ENCODE measurements around the gene PLAAT3. TPM values are rescaled to one million over a fixed set of nuclear protein-coding genes. Genes with fewer than 3 reads are reported as not detected.
A peak's percentile ranks its signal among the peaks of the same experiment; 100 is the strongest.

Gene PLAAT3
- polyA plus RNA-seq, 2 of the 4 experiments (the other 2 are of a cell fraction) = 39.5 to 65.2 TPM

DNA sequence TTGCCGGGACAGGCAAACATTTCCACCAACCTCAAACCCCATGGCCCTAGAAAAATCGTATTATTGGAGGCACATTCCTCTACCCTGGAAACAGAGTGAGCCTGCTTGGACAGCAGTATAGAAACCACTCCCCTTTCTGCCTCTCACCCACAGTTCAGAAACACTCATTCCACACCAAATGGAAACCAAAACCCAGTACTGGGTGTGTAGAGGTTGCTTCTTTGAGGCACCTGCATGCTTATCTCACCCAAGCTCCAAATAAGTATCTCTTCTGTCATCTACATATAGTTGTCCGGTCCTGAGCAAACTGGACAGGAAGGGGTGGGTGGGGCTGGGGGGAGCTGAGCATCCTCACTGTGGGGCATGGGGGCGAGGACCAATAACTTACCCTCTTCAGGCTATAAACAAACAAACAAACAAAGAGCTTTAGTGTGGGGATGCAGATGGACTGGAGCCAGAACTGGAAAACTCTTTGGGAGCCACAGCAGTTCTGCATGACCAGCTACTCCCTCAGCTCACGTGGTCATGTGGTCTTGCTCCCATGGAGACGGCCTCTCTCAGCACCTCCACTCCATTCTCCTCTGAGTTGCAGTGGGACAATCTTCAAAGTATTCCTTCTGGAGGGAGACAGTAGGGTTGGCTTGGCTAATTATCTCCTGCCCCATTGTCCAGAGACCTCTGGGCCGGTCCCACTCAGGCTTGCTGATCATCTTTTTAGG, 50.0 kb downstream of the PLAAT3 start:
- CTCF ChIA-PET = interaction anchor here (1.3 kb wide), 1 partner anchor 17 kb away, joined by 3 read pairs; no protein-coding TSS in a partner anchor
- 94% methylated on average over 7 of the region's 7 CpGs for WGBS (ENCODE audit: missing lambda C conversion rate)
- Histone ChIP-seq H3K4me2 (peak overlapping the region; percentile 47; the same call in 2 of the 3 replicates), H3K4me1 (peaks cover 44% of the 10 kb centered on the region), H3K9me3 (no peaks in the 10 kb centered on the region), H3K27ac (peak overlapping the region; percentile 71 to 85; a peak in 4 of 6 replicates), H3K4me3 (no peak overlapping the region)
- no peak for FAIRE-seq
- no peak for DNase-seq (ENCODE audit: low read depth in 1 of 2, low spot score in 1 of 2)
- POLR2A ChIA-PET = no interaction called here
- ATAC-seq = no peak
- TF ChIP-seq FOSB (CRISPR knock-in tag; IDR thresholded peaks at IDR 0.05) (no peak), KDM1A (IDR thresholded peaks at IDR 0.05; ENCODE audit: low read depth) (no peak), ZSCAN20 (CRISPR knock-in tag; IDR thresholded peaks at IDR 0.05) (no peak), EP300 (IDR thresholded peaks at IDR 0.05) (no peak), HOXA7 (CRISPR knock-in tag; IDR thresholded peaks at IDR 0.05) (no peak), RCOR1 (IDR thresholded peaks at IDR 0.05; ENCODE audit: low read depth, low read length) (no peak), MYC (IDR thresholded peaks at IDR 0.05; ENCODE audit: borderline replicate concordance, low read length) (no peak), KDM5A (IDR thresholded peaks at IDR 0.05) (no peak), POLR2AphosphoS2 (conservative IDR thresholded peaks at IDR 0.05; ENCODE audit: low read length) (no peak)
- TF ChIP-seq, protein P1, sequence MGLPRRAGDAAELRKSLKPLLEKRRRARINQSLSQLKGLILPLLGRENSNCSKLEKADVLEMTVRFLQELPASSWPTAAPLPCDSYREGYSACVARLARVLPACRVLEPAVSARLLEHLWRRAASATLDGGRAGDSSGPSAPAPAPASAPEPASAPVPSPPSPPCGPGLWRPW (IDR thresholded peaks at IDR 0.05) = no peak

DNA sequence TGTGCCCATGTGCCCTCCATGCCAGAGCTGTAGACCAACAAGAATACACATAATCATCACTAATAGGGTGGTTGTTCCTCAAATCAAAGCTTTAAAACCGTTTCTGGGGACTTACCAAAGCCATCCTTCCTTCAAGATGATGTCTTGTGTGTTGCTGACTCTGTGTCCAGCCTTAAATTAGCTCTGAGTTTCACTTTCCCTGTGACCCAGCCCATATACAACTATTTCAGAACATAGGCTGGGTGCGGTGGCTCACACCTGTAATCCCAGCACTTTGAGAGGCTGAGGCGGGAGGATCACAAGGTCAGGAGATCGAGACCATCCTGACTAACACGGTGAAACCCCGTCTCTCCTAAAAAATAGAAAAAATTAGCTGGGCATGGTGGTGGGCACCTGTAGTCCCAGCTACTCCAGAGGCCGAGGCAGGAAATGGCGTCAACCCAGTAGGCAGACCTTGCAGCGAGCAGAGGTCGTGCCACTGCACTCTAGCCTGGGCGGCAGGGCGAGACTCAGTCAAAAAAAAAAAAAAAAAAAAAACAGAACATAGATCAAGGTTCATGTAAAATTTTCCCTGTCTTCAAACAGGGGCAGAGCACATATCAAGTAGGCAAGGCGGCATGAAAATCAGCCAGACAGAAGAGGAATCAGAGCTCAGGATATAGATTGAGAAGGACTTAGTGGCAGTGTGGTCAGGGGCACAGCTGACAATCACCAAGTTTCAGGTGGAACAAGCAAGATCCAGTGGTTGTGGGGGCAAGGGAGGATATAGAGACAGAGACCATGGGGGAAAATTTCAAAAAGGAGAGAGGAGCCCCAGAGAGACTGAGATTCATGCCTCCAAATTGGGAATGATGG, 50.8 kb downstream of the PLAAT3 start, which contains the start of gene PLAAT2:
Gene PLAAT2, minus strand, starts transcription at position 179 of the 855 bp plus-strand sequence. Its CDS starts 55 bp downstream, at position 124.
- peaks cover 41% of the 10 kb centered on the region for H3K4me1 ChIP-seq
- H3K9me3 ChIP-seq = no peaks in the 10 kb centered on the region
- peak within 1 kb of the TSS; percentile 71 to 85; a peak in 4 of 6 replicates for H3K27ac ChIP-seq
- 88% methylated on average over 13 of the region's 13 CpGs for WGBS (ENCODE audit: missing lambda C conversion rate)
- H3K4me2 ChIP-seq = no peak within 1 kb of the TSS
- no peak for FAIRE-seq
- ChIA-PET CTCF (interaction anchor here (1.0 to 1.8 kb wide), 4 partner anchors 13 to 84 kb away, joined by 3 to 6 read pairs (median 4); no protein-coding TSS in a partner anchor), POLR2A (no interaction called here)
- no peak for DNase-seq (ENCODE audit: low read depth in 1 of 2, low spot score in 1 of 2)
- no peak for TF ChIP-seq RCOR1 (IDR thresholded peaks at IDR 0.05; ENCODE audit: low read depth, low read length)
- TF ChIP-seq ESRRA (IDR thresholded peaks at IDR 0.05; ENCODE audit: borderline replicate concordance, low read length) = no peak
- no peak for TF ChIP-seq EHF (CRISPR knock-in tag; IDR thresholded peaks at IDR 0.05)
- no peak for TF ChIP-seq CHD4 (IDR thresholded peaks at IDR 0.05; ENCODE audit: borderline replicate concordance)
- TF ChIP-seq JUNB (IDR thresholded peaks at IDR 0.05) = no peak
- no peak for TF ChIP-seq ZNF302 (CRISPR knock-in tag; IDR thresholded peaks at IDR 0.05)
- TF ChIP-seq SMC3 (IDR thresholded peaks at IDR 0.05) = no peak
- no peak for ATAC-seq
- no peak within 1 kb of the TSS for H3K4me3 ChIP-seq

DNA sequence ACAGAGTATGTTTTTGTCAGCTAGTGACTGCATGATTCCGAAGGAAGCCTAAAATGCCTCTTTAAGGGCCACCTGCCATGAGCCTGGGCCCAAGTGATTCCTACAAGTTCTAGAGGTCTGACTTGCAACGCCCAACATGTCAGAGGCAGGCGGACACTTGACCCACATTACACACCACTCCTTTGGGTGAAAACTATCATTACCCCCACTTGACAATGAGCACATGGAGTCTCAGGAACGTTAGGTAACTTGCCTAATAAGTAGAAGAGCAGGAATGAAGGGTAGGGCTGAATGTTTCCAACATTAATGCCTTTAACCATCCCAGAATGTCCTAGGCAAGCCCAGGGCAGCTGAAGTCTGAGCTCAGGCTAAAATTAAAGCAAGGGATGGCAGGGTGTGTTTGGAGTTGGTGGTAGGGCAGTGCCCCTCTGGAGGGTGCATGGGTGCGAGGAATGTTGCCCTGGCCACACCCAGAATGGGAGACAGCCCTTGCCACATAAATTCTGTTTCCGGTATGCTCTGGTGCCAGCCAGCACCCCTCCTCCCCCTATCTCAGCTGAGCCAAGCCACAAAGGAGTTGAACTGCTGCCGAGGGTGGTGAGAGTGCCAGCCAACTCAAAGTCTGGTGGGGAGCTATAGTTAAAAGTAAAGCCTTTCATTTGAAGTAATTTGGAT, 53.6 kb downstream of the PLAAT3 start:
- H3K9me3 ChIP-seq = no peaks in the 10 kb centered on the region
- ATAC-seq (no peak), DNase-seq (ENCODE audit: low read depth in 1 of 2, low spot score in 1 of 2) (no peak), FAIRE-seq (no peak)
- no peak overlapping the region for H3K4me3 ChIP-seq
- H3K4me2 ChIP-seq = no peak overlapping the region
- H3K4me1 ChIP-seq = peaks cover 19% of the 10 kb centered on the region
- ChIA-PET POLR2A (no interaction called here), CTCF (no interaction called here)
- H3K27ac ChIP-seq = no peak overlapping the region
- whole genome bisulfite sequencing (ENCODE audit: missing lambda C conversion rate) = 75% methylated on average over 7 of the region's 7 CpGs
- no peak for TF ChIP-seq RAD21 (conservative IDR thresholded peaks at IDR 0.05 in 1 of 2, IDR thresholded peaks at IDR 0.05 in 1 of 2)
- no peak for TF ChIP-seq JUN (IDR thresholded peaks at IDR 0.05)
- TF ChIP-seq SMC3 (IDR thresholded peaks at IDR 0.05) = no peak
- TF ChIP-seq MAZ (IDR thresholded peaks at IDR 0.05; ENCODE audit: borderline replicate concordance, low read depth, low read length) = no peak

All from A549 (cell line).